Activated T-helper 1 cell treated with anti-CD3 and anti-CD28 coated beads, Interleukin-2, amount 50 U/mL, for 16 hours (primary cell): ENCODE data around the gene SUOX.
"Not testable (repeated sequence)": the region's sequence is repeated elsewhere in the genome, so short reads cannot be mapped to it uniquely, and the experiment has no call there.

Experiments
- DNase-seq, 2 donors: peaks; one replicate each; pipeline ENCODE4 v3.0.0-alpha.2; 2020; ENCODE audit warnings: low read depth in 1 of 2, low spot score in 1 of 2

The SUOX gene

DNA sequence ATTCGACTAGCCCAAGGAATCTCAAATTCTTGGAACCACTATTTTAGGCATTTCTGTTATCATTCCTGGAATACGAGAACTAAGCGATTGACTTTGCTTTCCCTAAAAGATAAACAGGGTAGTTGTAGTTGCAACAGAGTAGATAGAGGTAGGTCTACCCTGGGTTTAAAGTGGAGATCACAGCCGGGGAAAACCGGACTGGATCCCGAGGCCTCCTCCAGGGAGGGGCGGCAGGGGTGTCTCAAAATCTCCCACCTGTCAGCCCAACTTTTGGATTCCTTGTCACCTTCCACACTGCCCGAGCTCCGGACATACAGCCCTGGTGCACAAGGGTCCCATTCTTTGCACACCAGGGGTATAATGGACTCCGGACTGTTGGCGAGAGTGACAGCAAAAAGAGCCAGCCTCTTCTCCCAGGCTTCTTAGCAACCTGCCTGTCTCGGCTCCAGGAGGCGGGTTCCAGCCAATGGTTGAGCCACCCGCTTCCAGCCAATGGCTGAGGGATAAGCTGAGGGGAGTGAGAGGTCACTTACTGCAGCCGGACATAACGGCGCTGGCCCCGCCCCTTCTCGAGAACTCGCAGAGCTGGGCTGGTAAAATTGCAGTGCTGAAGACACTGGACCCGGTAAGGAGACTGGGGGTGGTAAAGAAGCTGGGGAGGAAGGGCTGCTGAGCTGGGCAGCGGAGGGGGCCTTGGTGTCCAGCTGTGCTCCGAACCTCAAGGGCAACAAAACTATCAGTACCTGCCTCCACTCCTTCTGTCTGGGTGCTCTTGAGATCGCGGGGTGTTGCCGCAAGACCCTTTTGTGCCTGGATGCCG is at the start of gene SUOX:
Gene SUOX (plus strand): TSS at position 562 of the 820 bp plus-strand sequence. CDS start 4,946 bp downstream, outside the sequence.
- DNase-seq = no peak

GRCh38 chr12:55955344-55955743 is 41.7 kb upstream of the SUOX start:
- DNase-seq = no peak

GRCh38 chr12:55955800-55956508 is 41.1 kb upstream of the SUOX start:
- DNase-seq = no peak

- DNase-seq = no peak
Measured at GRCh38 chr12:55957106-55957859, 39.8 kb upstream of the SUOX start.

- DNase-seq = no peak
Measured at GRCh38 chr12:55963760-55964159, 33.3 kb upstream of the SUOX start.

DNA sequence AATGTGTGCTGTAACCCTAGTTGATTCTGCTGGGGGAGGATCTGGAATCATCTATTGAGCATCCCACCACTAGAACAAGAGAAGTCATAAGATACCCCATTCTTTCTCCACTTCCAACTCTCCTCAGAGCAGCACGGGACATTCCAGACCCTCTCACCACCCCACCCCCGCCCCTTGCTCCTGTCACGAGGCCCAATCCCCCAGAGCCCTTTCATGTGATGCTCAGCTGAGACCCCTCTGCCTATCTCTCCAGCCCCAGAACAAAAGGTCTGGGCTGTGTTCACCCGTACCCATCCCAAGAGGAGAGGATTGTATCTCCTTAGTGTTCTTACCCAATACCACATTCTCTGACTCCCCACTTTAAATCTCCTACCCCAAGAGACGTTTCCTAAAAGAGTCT is 31.8 kb upstream of the SUOX start:
- no peak for DNase-seq

DNA sequence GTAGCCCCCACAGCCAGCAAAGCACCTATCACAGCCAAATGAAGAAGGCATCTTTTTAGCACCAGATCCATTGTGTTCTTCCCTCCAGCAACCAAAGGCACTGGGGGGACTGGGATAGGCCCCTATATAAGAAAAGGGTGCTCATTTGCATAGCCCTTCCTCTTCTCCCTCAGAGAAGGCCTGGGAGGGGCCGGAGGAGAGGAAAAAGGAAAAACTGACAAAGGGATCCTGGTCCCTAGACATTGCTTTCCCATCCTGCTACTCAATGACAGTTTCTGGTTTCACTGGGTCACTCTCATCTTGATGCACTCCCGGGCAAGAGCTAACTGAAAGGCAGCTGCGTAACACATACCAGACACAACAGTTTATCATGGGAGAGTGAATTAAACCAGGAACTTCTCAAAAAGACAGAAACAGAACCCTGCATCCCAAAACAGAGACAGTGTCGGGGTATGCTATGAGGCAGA is 31.1 kb upstream of the SUOX start, which contains the start of gene PMEL:
Gene PMEL (minus strand): TSS at position 102 of the 467 bp plus-strand sequence. CDS start 31 bp downstream, at position 71.
- DNase-seq = no peak

DNA sequence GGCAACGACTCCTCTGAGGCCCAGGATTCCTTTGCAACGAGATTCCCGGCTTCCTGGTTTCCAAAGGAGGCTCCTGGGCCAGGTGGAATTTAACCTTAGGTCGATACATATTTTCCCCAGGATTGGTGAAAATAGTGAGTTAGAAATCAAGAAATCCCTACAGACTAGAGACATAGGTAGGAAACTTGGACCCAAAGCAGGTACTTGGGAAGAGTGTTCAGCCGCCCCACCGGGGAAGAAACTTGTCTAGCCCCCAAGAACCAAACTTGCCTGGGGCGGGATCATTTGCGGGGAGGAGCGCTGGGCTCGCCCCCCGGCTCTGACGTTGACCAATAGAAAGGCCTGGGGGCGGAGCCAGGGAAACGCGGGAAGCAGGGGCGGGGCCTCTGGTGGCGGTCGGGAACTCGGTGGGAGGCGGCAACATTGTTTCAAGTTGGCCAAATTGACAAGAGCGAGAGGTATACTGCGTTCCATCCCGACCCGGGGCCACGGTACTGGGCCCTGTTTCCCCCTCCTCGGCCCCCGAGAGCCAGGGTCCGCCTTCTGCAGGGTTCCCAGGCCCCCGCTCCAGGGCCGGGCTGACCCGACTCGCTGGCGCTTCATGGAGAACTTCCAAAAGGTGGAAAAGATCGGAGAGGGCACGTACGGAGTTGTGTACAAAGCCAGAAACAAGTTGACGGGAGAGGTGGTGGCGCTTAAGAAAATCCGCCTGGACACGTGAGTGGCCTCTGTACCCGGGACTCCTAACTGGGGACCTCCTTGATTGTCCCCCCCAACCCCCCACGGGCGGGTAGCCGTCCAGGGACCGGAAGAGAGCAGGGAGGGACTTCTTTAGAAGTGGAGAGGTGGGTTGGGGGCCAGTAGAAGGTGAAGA is 30.4 kb upstream of the SUOX start, which contains the start of gene CDK2:
Gene CDK2 (plus strand): TSS at position 423 of the 874 bp plus-strand sequence. CDS start 179 bp downstream, at position 602.
- DNase-seq = peak; percentile 64 to 79

DNA sequence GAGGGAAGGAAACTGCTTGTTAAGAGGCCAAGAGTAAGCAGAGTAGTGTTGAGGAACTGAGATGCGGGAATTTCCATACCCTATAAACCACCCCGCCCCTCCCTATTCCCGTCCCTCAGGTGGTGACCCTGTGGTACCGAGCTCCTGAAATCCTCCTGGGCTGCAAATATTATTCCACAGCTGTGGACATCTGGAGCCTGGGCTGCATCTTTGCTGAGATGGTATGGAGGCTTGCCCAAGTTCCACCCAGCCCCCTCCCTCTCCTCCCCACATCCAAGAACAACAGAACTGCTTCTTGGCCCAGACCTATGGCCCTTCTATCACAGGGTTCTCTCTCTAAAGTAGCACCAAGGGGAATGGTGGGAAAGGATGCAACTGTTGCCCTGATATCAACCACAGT is 27.7 kb upstream of the SUOX start:
- DNase-seq = no peak

DNA sequence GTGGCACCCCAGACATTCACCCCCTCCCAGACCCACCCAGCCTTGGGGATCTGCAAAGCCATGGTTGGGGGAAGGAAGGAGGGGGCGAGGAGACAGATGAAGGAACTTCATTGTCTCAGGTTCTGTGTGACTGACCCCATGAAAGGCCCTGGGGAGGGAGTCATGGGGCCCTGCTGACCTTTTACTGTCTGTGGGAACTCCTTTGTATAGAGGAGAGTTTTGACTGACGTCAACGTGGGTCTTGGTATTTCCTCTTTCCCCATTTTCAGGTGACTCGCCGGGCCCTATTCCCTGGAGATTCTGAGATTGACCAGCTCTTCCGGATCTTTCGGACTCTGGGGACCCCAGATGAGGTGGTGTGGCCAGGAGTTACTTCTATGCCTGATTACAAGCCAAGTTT is 26.3 kb upstream of the SUOX start:
- no peak for DNase-seq

GRCh38 chr12:55972042-55972441 is 25.0 kb upstream of the SUOX start:
- DNase-seq = no peak

- DNase-seq = no peak
Measured at GRCh38 chr12:55972456-55972855, 24.6 kb upstream of the SUOX start.

DNA sequence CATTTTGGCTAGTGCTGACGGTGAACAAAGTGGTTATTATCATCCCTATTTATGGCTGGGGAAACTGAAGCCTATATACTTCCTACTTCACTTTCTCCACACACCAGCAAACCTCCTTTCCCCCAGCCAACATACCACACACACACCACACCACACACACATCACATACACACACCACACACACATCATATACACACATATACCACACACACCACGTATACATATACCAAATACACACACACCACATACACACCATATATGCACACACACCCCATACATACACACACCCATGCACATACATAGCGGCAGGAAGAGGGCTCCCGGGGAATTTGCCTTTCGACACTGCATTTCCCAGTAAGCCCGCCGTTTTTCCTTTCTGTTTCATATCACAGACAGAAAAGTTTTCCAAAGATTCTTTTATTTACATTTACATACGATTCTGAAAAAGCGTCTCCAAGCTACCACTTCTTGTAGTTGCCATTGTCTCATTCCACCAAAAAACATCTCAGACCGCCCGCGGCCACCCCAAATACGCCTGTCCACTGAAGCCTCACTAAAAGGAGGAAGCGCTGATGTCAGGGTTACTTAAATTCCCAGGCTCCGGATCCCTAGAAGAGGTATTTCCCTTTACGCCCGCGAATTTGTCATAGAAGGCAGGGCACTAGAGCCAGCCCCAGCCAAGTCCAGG is 24.0 kb upstream of the SUOX start:
- no peak for DNase-seq

- peak; percentile 90 to 94 for DNase-seq
Measured at GRCh38 chr12:55973599-55974307, 23.3 kb upstream of the SUOX start, which contains the start of gene RAB5B. RAB5B (plus strand) TSS chr12:55974078; CDS start chr12:55986961, 12,883 bp downstream.

- DNase-seq = peak in 1 of 2 donors; percentile 21
Measured at GRCh38 chr12:55974308-55974730, 22.8 kb upstream of the SUOX start.

- DNase-seq = no peak
Measured at GRCh38 chr12:55978393-55978792, 18.7 kb upstream of the SUOX start.

DNA sequence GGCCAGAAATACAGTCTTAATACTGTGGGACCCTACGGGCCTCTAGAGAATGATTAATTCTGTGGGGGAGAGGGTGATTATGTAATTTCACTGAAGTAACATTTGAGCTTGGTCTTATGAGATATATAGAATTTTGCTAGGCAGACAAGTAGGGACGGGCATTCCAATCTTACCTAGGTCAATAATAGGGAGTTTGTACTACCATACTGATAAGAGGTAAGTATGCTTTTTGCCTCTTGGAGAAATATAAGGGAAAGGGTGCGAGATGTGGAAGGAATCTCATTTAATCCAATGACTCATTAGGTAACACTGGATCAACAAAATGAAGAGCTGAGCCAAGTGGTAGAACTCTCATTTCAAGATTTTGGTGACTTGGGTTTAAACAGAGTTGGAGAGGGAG is 18.0 kb upstream of the SUOX start:
- no peak for DNase-seq

- not testable (repeated sequence) for DNase-seq
Measured at GRCh38 chr12:55981882-55982281, 15.2 kb upstream of the SUOX start.
